Kidney (tissue), 14 donors: Measurements from ENCODE around the gene CHSY1. TPM values are rescaled to one million over a fixed set of nuclear protein-coding genes. Genes with fewer than 3 reads are reported as not detected.

Source experiments
- DNase-seq, 5 donors: peaks; one replicate each; pipeline ENCODE4 v3.0.0-alpha.2; 2013 to 2020
- FAIRE-seq: peaks from 2 replicates; lab custom pipeline; 2012; peaks lifted over from hg19 to GRCh38; lab: Jason Lieb, UNC
- H3K27ac ChIP-seq, 2 donors: one replicate each; pipeline ENCODE4 v1.7.0; 2013; ENCODE audit warnings: low read depth in 2 of 2, low read length in 2 of 2, inconsistent platforms in 1 of 2
- H3K27me3 ChIP-seq: one replicate; pipeline ENCODE4 v1.7.1; 2013; ENCODE audit warnings: low read length, inconsistent platforms; ENCODE audit not compliant: control insufficient read depth, insufficient read depth
- H3K36me3 ChIP-seq, 3 donors: one replicate each; pipeline versions ENCODE4 v1.7.0 to v1.7.1; 2013; ENCODE audit warnings: low read length in 3 of 3, control low read depth in 1 of 3, inconsistent platforms in 1 of 3; ENCODE audit not compliant: insufficient read depth in 3 of 3, control insufficient read depth in 2 of 3
- H3K4me1 ChIP-seq, 3 donors: one replicate each; pipeline versions ENCODE4 v1.7.0 to v1.7.1; 2013; ENCODE audit warnings: low read length in 3 of 3, inconsistent platforms in 1 of 3, low read depth in 1 of 3; ENCODE audit not compliant: control insufficient read depth in 2 of 3, insufficient read depth in 2 of 3
- H3K4me3 ChIP-seq, 3 donors: one replicate each; pipeline versions ENCODE4 v1.7.0 to v1.8.1; 2013; ENCODE audit warnings: low read length in 3 of 3, control low read depth in 1 of 3, inconsistent platforms in 1 of 3
- H3K9ac ChIP-seq, 3 donors: one replicate each; pipeline versions ENCODE4 v1.7.0 to v1.7.1; 2013; ENCODE audit warnings: low read length in 3 of 3, control low read depth in 1 of 3, inconsistent platforms in 1 of 3
- H3K9me3 ChIP-seq, 3 donors: one replicate each; pipeline versions ENCODE4 v1.7.0 to v1.7.1; 2013; ENCODE audit warnings: low read length in 3 of 3, control low read depth in 1 of 3, inconsistent platforms in 1 of 3; ENCODE audit not compliant: control insufficient read depth in 2 of 3, insufficient read depth in 1 of 3
- intact Hi-C: fragments of 100-400 bp; cut with DNase I; formaldehyde crosslinking; loops from one replicate; pipeline ENCODE4 v1.11.1; 2022
- polyA plus RNA-seq: library from polyadenylated mRNA; stranded (reverse); fragments of 350-450 nt; fragmentation: Illumina TruSeq; extraction: RNeasy Lipid Tissue Mini Kit (QIAGEN cat#74804); gene quantifications from one replicate; pipeline ENCODE4 v1.2.3, GENCODE V29; 2014; ENCODE audit warnings: low read depth, low replicate concordance; ENCODE audit not compliant: insufficient read depth
- total RNA-seq: library from RNA; stranded (reverse); fragmentation: NEBNext Ultra II Directional; extraction: Animal tissue kit (Norgen Biotek cat#: 25700); gene quantifications from one replicate; pipeline ENCODE4 v1.2.1, GENCODE V29; 2021
- TF ChIP-seq, protein P1 (sequence below): IDR thresholded peaks from 3 replicates; pipeline ENCODE4 v1.5.1; 2012; ENCODE audit warnings: mild to moderate bottlenecking, moderate library complexity, borderline replicate concordance; ENCODE audit not compliant: insufficient read depth; ENCODE audit errors: extremely low read depth
- donor health status: control.
- donor health status: control.
- donor health status: control.
- donor health status: control.
- donor health status: control.
- donor health status: DM: yes; HTN: yes; CAD: no.
- donor health status: Normal renal cell carcinoma (clear cell type).

The CHSY1 gene
- total and polyA plus RNA-seq, 2 donors from 2014 or later, result 7.2 to 41.6 TPM

DNA sequence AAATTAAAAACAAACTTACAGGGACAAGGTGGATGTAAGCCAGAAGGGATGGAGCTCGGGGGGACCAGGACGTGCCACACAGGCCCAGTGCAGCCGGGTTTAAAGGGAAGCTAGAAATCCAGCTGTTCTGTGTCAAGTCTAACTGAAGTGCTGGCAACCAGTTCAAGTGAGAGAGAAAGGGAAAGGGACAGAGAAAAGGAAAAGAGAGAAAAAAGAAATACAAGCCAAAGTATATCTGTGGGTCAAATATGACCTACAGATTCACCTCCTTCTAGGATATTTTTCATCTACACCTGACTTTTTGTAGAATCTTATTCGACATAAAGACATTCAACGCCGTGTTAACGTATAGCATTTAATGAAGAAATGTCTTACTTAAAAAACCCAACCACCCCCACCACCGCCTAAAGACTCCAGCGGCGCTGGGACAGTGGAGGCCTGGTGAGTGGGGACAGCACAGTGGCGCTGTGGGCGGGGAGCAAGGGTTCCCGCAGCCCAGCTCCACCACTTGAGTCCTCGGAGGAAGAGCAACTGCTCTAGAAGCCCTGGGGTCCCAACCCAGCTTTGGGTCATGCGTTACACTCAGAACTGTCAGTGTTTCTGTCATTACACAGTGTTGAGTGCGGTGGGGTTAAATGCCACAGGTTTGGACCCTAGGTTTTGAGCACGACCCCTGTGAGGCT lies 62.3 kb downstream of the CHSY1 start:
- TF ChIP-seq, protein P1, sequence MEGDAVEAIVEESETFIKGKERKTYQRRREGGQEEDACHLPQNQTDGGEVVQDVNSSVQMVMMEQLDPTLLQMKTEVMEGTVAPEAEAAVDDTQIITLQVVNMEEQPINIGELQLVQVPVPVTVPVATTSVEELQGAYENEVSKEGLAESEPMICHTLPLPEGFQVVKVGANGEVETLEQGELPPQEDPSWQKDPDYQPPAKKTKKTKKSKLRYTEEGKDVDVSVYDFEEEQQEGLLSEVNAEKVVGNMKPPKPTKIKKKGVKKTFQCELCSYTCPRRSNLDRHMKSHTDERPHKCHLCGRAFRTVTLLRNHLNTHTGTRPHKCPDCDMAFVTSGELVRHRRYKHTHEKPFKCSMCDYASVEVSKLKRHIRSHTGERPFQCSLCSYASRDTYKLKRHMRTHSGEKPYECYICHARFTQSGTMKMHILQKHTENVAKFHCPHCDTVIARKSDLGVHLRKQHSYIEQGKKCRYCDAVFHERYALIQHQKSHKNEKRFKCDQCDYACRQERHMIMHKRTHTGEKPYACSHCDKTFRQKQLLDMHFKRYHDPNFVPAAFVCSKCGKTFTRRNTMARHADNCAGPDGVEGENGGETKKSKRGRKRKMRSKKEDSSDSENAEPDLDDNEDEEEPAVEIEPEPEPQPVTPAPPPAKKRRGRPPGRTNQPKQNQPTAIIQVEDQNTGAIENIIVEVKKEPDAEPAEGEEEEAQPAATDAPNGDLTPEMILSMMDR, result no peak
- Histone ChIP-seq H3K27me3 (no peaks in the 10 kb centered on the region), H3K9me3 (no peaks in the 10 kb centered on the region), H3K9ac (no peak overlapping the region), H3K4me3 (peak overlapping the region in 1 of 3 donors; percentile 48), H3K4me1 (peaks cover 4 to 23% (median 23%) of the 10 kb centered on the region in 3 donors), H3K36me3 (no peaks in the 10 kb centered on the region), H3K27ac (peak overlapping the region; percentile 39 to 88)
- DNase-seq (peak in 2 of 5 donors; percentile 46 to 76), FAIRE-seq (no peak)
- intact Hi-C loops, result no loop called here

DNA sequence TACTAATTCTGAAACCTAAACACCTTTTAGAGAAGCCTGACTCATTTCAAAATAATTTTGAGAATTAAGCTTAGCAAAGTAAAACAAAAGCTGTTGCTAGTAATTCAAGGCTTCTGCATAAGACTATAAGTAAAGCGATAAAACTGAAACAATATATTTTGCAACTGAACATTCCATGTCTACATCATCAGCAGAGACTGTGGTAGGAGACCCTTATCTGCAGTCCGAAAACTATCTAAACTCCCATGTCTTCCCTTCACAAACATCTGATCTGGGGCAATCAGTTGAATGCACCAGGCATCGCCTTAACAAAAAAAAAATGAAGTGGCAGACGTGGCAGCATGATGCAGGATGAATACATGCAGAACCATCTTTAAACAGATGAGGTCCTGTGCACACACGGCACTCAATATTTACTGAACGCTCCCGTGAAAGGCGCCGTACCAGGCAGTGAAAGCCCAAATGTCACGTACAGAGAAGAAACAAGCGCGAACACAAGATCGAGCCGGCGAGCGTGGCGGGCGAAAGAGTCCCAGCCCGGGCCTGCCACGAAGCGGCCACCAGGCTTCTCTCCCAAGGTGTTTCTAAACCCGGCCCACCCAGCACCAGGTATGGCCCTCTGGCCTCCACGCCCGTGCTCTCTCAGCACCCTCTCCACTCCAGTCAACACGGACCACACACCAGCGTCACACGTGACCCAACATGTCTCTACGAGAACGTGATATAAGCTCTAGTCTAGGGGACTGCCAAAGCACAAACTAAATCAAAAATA lies 63.0 kb downstream of the CHSY1 start:
- DNase-seq, result peak in 2 of 5 donors; percentile 32 to 78
- Histone ChIP-seq H3K27ac (peak overlapping the region; percentile 39 to 88), H3K4me1 (peaks cover 4 to 18% (median 17%) of the 10 kb centered on the region in 3 donors), H3K4me3 (peak overlapping the region in 2 of 3 donors; percentile 9 to 48), H3K36me3 (no peaks in the 10 kb centered on the region), H3K9me3 (no peaks in the 10 kb centered on the region), H3K9ac (peak overlapping the region in 1 of 3 donors; percentile 59), H3K27me3 (no peaks in the 10 kb centered on the region)
- TF ChIP-seq, protein P1, result no peak
- intact Hi-C loops, result no loop called here
- no peak for FAIRE-seq

DNA sequence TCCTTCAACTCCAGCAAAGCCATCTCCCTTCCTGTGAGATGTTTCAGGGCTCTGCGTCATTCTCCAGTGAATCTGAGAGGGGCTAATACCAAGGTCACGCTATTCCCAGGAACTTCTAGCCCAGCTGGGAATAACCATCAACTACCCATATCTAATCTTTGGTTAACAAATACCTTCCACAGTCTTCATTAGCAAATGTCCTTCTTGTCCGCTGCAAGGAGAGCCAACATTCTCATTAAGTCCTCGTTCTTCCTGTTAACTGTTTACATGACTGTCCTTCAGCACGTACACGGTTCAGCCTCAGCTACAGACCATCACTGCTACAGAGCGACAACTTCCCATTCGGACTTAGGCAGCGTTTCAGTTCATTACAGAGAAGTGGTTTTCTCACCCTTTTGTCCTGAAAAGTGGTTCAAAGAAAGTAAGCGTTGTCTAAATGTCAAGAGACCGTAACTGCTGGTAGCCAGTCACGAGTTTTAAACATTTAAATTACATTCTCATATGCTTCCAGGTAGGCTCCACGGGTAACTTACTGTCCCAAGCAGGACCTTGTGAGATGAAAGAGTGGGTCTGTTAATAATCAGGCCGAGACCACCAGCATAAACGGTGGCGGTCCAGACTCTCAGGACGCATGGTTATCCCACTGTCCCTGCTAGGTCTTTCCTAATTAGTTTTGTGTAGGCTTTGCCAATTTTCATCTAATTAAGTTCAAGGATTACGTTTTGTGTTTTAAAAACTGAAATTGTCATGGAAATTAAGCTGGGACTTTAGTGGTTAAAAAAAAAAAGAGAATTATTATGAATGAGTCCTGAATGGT lies 63.8 kb downstream of the CHSY1 start:
- Histone ChIP-seq H3K36me3 (no peaks in the 10 kb centered on the region), H3K9me3 (no peaks in the 10 kb centered on the region), H3K27me3 (no peaks in the 10 kb centered on the region), H3K9ac (peak overlapping the region; percentile 1 to 60 (median 22)), H3K27ac (peak overlapping the region; percentile 80 to 88), H3K4me3 (peak overlapping the region in 2 of 3 donors; percentile 49 to 66), H3K4me1 (peaks cover 4 to 13% (median 9%) of the 10 kb centered on the region in 3 donors)
- DNase-seq (peak in 2 of 5 donors; percentile 57 to 69), FAIRE-seq (no peak)
- intact Hi-C loops, result no loop called here
- TF ChIP-seq, protein P1, result no peak
